H1 (cell line): ENCODE data around the gene RBBP6. TPM values are rescaled to one million over a fixed set of nuclear protein-coding genes. Genes with fewer than 3 reads are reported as not detected.

Experiments used
- CHD7 ChIP-seq: fragments of 300-600 bp; sonication (generic); IDR thresholded peaks from 2 replicates; pipeline ENCODE4 v1.7.1; 2012; ENCODE audit warnings: low read length, moderate library complexity, mild to moderate bottlenecking, inconsistent platforms; ENCODE audit not compliant: insufficient replicate concordance
- GTF2F1 ChIP-seq: IDR thresholded peaks from 2 replicates; pipeline ENCODE4 v1.6.1; 2012; ENCODE audit warnings: low read depth, low read length, improper control_type of control experiment, borderline replicate concordance
- MAX ChIP-seq: IDR thresholded peaks from 2 replicates; pipeline ENCODE4 v1.6.1; 2012; ENCODE audit warnings: inconsistent platforms
- PHF8 ChIP-seq: fragments of 200-600 bp; sonication (generic); conservative IDR thresholded peaks from 2 replicates; pipeline ENCODE4 v1.7.1; 2012; ENCODE audit warnings: low read depth, mild to moderate bottlenecking, inconsistent platforms, low read length, moderate library complexity
- POU5F1 ChIP-seq: IDR thresholded peaks from 2 replicates; pipeline ENCODE4 v1.6.1; 2011; ENCODE audit warnings: low read depth, mild to moderate bottlenecking, low read length, moderate library complexity
- RBBP5 ChIP-seq: IDR thresholded peaks from 2 replicates; pipeline ENCODE4 v1.7.1; 2012; ENCODE audit warnings: low read depth, mild to moderate bottlenecking, inconsistent platforms, low read length, moderate library complexity, borderline replicate concordance
- RNF2 ChIP-seq: fragments of 200-900, 300-1000 bp; sonication (generic); IDR thresholded peaks from 2 replicates; pipeline ENCODE4 v1.7.1; 2016; ENCODE audit warnings: borderline replicate concordance, low read depth, mild to moderate bottlenecking, antibody characterized with exemption, low read length; ENCODE audit not compliant: poor library complexity, severe bottlenecking; ENCODE audit errors: missing control alignments
- SP4 ChIP-seq: IDR thresholded peaks from 2 replicates; pipeline ENCODE4 v1.6.1; 2012; ENCODE audit warnings: low read length, inconsistent platforms
- TAF7 ChIP-seq: optimal IDR thresholded peaks from 2 replicates; pipeline ENCODE3; 2011; ENCODE audit warnings: low read depth, mild to moderate bottlenecking, inconsistent platforms, low read length, moderate library complexity, borderline replicate concordance
- polyA plus RNA-seq, 7 experiments: library from polyadenylated mRNA; depleted of rRNA in 3 of 7; stranded (reverse) in 5 of 7; unstranded in 2 of 7; fragments of >200 nt in 5 of 7; fragments of 200-250 nt in 2 of 7; gene quantifications; 1 replicate in 5 of 7; 2 replicates in 1 of 7; 4 replicates in 1 of 7; pipeline versions ENCODE4 v1.2.1 to v1.2.3, GENCODE V29; 2011 to 2013; ENCODE audit warnings: missing spikeins in 2 of 7, mixed read lengths in 2 of 7
- total RNA-seq: library from RNA; stranded (reverse); fragmentation: NEBNext Ultra II Directional; extraction: Animal tissue kit (Norgen Biotek cat#: 25700); gene quantifications from 2 replicates; pipeline ENCODE4 v1.2.1, GENCODE V29; 2021

Gene RBBP6
- total and polyA plus RNA-seq, 2 of the 8 experiments (the other 6 are each of a cell fraction or from before 2014, with no cell fraction given): 22.5 to 54.5 TPM

- TF ChIP-seq CHD7: no peak
- no peak for TF ChIP-seq RNF2
- no peak for TF ChIP-seq RBBP5
- no peak for TF ChIP-seq POU5F1
- no peak for TF ChIP-seq PHF8
- TF ChIP-seq MAX: no peak
- no peak for TF ChIP-seq GTF2F1
- TF ChIP-seq TAF7: no peak
- no peak for TF ChIP-seq SP4
- TF ChIP-seq, all 59 proteins: peak for 0
These were observed 20.9 kb upstream of the RBBP6 start (continued) for GRCh38 chr16:24518498-24518897.
